Smooth muscle cell (in vitro differentiated cells): Measurements from ENCODE around the gene NFE2L3. TPM values are rescaled to one million over a fixed set of nuclear protein-coding genes. Genes with fewer than 3 reads are reported as not detected.

ENCODE experiments used
- DNase-seq: peaks from one replicate; lab custom pipeline; 2025; ENCODE audit not compliant: unreplicated experiment; lab: John Stamatoyannopoulos, UW
- H2AFZ ChIP-seq: fragments of 200-600 bp; sonication (generic); 2 replicates; pipeline ENCODE4 v1.6.0; 2016; ENCODE audit warnings: antibody characterized with exemption, low read depth, mild to moderate bottlenecking
- H3F3A ChIP-seq: fragments of 200-600 bp; sonication (generic); 2 replicates; pipeline ENCODE4 v1.6.0; 2017; ENCODE audit warnings: antibody characterized with exemption, low read depth
- H3K27ac ChIP-seq: fragments of 200-600 bp; sonication (generic); 2 replicates; pipeline ENCODE4 v1.5.1; 2016; ENCODE audit warnings: low read depth, mild to moderate bottlenecking
- H3K27me3 ChIP-seq: fragments of 200-600 bp; sonication (generic); 2 replicates; pipeline ENCODE4 v1.6.1; 2016; ENCODE audit warnings: low read depth, mild to moderate bottlenecking
- H3K36me3 ChIP-seq: fragments of 200-600 bp; sonication (generic); 2 replicates; pipeline ENCODE4 v1.5.1; 2016; ENCODE audit warnings: low read depth
- H3K4me1 ChIP-seq: fragments of 200-600 bp; sonication (generic); 2 replicates; pipeline ENCODE4 v1.5.1; 2016; ENCODE audit warnings: low read depth
- H3K4me2 ChIP-seq: fragments of 200-600 bp; sonication (generic); 2 replicates; pipeline ENCODE4 v1.6.0; 2016; ENCODE audit warnings: mild to moderate bottlenecking
- H3K4me3 ChIP-seq: fragments of 200-600 bp; sonication (generic); 2 replicates; pipeline ENCODE4 v1.5.1; 2016; ENCODE audit warnings: mild to moderate bottlenecking
- H3K79me2 ChIP-seq: fragments of 200-600 bp; sonication (generic); 2 replicates; pipeline ENCODE4 v1.6.0; 2016; ENCODE audit warnings: low read depth, mild to moderate bottlenecking
- H3K9ac ChIP-seq: fragments of 200-600 bp; sonication (generic); 2 replicates; pipeline ENCODE4 v1.6.0; 2016; ENCODE audit warnings: low read depth
- H3K9me3 ChIP-seq: fragments of 200-600 bp; sonication (generic); replicated peaks from 2 replicates; pipeline ENCODE4 v1.5.1; 2016; ENCODE audit warnings: low read depth
- H4K20me1 ChIP-seq: fragments of 200-600 bp; sonication (generic); 2 replicates; pipeline ENCODE4 v1.6.0; 2016; ENCODE audit warnings: low read depth
- WGBS: methylation state at CpG from one replicate; pipeline ENCODE4 v1.1.7; 2016; ENCODE audit warnings: low lambda C conversion rate; 5-methylcytosine and 5-hydroxymethylcytosine counted together
- polyA plus RNA-seq: library from polyadenylated mRNA; unstranded; fragments of >200 nt; fragmentation: Nextera tagmentation; extraction: Ambion mirVana; gene quantifications from 2 replicates; pipeline ENCODE4 v1.2.1, GENCODE V29; 2016
- total RNA-seq: library from RNA; depleted of rRNA; stranded (reverse); fragments of >200 nt; gene quantifications from 2 replicates; pipeline ENCODE4 v1.2.3, GENCODE V29; 2014
- TF ChIP-seq, protein P1 (sequence below): fragments of 200-600 bp; sonication (generic); IDR thresholded peaks from 2 replicates; pipeline ENCODE4 v1.5.1; 2017; ENCODE audit warnings: borderline replicate concordance, mild to moderate bottlenecking, antibody characterized with exemption; ENCODE audit not compliant: insufficient read depth, poor library complexity, severe bottlenecking

The NFE2L3 gene
- total and polyA plus RNA-seq, 2 experiments from 2014 or later = 2.4 to 5.5 TPM

DNA sequence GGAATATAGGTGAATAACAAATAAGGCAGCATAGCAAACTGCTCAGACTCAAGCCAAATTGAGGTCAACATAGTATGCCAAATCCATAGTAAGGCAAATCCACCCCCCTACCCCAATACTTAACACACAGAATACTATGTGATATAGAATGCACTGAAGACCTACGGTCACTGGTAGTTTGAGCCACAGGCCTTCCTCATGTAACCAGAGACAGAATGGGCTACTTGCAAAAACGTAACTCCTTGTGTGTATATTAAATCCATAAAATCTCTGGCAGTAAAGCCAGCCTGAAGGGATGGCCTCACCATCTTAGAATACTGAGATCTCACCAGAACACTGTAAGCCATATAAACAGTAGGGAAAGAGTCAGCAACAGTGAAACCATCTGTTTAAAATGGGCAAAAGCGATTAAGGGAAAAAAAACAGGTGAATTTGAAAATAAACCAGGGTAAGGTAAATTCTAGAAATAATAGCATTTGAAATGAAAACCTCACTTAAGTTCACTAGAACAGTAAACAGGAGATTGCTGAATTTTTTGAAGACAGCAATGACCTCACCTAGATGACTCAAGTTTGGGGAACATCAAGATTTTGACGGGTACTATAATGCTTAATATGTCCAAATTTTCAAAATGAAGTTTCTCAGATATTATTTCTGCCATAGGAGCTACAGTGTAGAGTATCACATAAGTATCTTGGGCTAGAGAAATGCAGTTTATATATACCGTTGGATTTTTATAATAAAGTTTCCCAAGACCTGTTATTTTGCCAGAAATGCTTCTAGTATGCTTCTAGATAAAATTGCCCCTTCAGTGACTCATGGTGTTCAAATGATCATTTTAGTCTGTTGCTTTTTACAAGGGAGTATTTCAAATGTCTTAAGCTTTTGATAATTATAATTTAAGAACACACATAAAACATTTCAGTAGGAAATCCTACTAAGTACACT is 34.6 kb downstream of the NFE2L3 start:
- Histone ChIP-seq H3K4me2 (no peak overlapping the region), H3K36me3 (peaks cover 20% of the 10 kb centered on the region), H3K9ac (no peak overlapping the region), H3K4me3 (no peak overlapping the region), H2AFZ (no peak overlapping the region), H3K9me3 (no peaks in the 10 kb centered on the region), H3K27me3 (no peaks in the 10 kb centered on the region), H4K20me1 (peaks cover 93% of the 10 kb centered on the region), H3K4me1 (peaks cover 4% of the 10 kb centered on the region), H3F3A (peaks cover 78% of the 10 kb centered on the region), H3K79me2 (peaks cover 10% of the 10 kb centered on the region), H3K27ac (peak overlapping the region; percentile 39)
- TF ChIP-seq, protein P1, sequence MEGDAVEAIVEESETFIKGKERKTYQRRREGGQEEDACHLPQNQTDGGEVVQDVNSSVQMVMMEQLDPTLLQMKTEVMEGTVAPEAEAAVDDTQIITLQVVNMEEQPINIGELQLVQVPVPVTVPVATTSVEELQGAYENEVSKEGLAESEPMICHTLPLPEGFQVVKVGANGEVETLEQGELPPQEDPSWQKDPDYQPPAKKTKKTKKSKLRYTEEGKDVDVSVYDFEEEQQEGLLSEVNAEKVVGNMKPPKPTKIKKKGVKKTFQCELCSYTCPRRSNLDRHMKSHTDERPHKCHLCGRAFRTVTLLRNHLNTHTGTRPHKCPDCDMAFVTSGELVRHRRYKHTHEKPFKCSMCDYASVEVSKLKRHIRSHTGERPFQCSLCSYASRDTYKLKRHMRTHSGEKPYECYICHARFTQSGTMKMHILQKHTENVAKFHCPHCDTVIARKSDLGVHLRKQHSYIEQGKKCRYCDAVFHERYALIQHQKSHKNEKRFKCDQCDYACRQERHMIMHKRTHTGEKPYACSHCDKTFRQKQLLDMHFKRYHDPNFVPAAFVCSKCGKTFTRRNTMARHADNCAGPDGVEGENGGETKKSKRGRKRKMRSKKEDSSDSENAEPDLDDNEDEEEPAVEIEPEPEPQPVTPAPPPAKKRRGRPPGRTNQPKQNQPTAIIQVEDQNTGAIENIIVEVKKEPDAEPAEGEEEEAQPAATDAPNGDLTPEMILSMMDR = no peak
- WGBS = 89% methylated on average over 5 of the region's 5 CpGs
- DNase-seq = no peak

DNA sequence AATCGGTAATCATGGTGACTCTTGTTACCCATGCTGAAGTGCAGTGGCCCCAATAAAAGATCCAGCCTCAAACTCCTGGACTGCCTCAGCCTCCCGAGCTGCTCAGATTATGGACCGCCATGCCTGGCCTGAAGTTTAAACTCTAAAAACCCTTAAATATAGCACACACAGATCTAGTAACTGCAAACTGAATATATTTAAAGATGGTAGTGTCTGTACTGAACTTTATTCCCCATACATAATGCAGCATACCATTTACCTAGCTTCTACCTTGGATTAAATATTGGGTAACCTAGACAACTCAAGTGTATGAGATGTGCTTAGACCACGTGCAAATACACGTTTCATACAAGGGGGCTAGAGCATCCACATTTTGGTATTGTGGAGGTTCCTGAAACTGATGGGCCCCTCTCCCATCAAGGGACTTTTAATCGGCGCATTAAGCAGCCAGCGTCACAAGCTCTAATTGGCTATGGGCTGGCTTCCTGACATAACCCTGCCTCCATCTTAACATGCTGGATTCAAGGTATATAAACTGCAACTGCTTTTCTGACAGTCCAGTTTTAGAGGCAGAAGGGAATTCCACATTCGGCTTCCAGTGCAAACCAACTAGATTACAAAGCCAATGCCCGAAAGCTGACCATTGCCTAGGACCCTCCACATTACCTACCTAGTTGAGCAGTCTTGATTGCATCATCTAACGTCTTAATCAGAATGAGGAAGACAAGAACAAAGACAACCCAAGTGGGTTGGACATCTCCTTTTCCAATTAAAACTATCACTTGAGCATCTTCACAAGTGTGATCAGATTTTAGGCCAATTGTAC is 35.6 kb downstream of the NFE2L3 start:
- Histone ChIP-seq H3K4me3 (no peak overlapping the region), H3K4me1 (peaks cover 4% of the 10 kb centered on the region), H3K9ac (no peak overlapping the region), H3K27me3 (no peaks in the 10 kb centered on the region), H3F3A (peaks cover 80% of the 10 kb centered on the region), H3K4me2 (no peak overlapping the region), H3K79me2 (peaks cover 18% of the 10 kb centered on the region), H3K9me3 (no peaks in the 10 kb centered on the region), H3K27ac (peak overlapping the region; percentile 39), H2AFZ (no peak overlapping the region), H4K20me1 (peaks cover 98% of the 10 kb centered on the region), H3K36me3 (peaks cover 30% of the 10 kb centered on the region)
- TF ChIP-seq, protein P1 = no peak
- no peak for DNase-seq
- WGBS = 82% methylated on average over 11 of the region's 11 CpGs

DNA sequence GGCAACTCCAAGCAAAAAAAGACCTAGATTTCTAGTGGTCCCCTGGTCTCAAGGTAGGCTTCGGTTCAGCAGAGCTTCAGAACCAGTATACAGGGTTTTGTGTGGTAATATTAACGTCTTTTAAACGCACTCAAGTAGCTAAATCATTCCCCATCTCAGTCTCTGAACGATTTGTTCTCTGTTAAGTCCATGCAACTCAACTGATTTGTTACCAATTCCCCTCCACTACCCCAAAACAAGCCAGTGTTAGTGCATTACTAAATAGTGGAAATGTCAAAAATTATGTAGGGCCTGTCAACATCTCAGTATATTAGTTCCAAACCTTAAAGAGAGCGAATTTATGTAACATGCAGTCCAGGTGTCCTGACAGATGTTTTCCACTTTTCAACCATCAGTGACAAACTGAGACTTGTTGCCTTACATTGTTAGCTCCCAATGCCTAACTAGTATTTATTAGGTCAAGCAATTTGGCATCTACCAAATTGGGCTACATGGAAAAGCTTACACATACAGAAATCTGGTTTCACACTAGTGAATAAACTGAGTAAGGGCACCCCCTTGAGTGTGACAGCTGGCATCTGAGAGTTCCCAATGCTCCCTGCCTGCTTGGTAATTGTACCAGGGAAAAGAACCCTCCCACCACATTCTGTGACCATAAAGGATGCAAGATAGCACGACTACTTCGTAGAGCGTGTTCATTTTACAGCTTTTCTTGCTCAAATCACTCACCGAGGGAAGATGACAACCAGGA is 36.4 kb downstream of the NFE2L3 start:
- no peak overlapping the region for H3K27ac ChIP-seq
- peaks cover 37% of the 10 kb centered on the region for H3K36me3 ChIP-seq
- H3K4me2 ChIP-seq = no peak overlapping the region
- no peaks in the 10 kb centered on the region for H3K9me3 ChIP-seq
- peaks cover 81% of the 10 kb centered on the region for H3F3A ChIP-seq
- H3K9ac ChIP-seq = no peak overlapping the region
- no peak overlapping the region for H3K4me3 ChIP-seq
- no peaks in the 10 kb centered on the region for H3K27me3 ChIP-seq
- no peak for DNase-seq
- peaks cover 26% of the 10 kb centered on the region for H3K79me2 ChIP-seq
- 71% methylated on average over 9 of the region's 9 CpGs for WGBS
- H2AFZ ChIP-seq = no peak overlapping the region
- H3K4me1 ChIP-seq = peaks cover 7% of the 10 kb centered on the region
- TF ChIP-seq, protein P1 = no peak
- H4K20me1 ChIP-seq = peaks cover 99% of the 10 kb centered on the region
